ENCODE data around the gene SMG1.

DNA sequence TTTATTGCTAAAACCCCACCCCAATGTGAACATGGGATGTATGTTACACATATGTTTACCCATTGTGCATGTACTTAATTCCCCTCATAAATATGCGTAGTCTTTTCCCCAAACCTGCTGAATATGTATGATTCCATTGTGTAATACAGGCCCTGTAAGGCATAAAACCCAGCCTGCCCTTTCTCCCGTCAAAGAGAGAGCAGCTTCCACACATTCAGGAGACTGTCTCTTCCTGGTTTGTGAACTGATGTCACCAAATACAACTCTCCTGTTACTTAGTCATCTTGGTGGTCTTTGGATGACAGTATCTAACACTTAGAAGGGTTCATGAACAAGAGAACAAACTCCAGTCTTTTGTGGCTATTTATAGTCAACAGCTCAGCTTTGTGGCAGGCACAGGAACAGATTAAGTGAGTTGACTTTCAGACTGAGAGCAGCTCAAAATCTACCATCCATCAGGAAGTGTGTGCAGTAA lies 32.9 kb upstream of the SMG1 start:
- TF ChIP-seq, protein P1, sequence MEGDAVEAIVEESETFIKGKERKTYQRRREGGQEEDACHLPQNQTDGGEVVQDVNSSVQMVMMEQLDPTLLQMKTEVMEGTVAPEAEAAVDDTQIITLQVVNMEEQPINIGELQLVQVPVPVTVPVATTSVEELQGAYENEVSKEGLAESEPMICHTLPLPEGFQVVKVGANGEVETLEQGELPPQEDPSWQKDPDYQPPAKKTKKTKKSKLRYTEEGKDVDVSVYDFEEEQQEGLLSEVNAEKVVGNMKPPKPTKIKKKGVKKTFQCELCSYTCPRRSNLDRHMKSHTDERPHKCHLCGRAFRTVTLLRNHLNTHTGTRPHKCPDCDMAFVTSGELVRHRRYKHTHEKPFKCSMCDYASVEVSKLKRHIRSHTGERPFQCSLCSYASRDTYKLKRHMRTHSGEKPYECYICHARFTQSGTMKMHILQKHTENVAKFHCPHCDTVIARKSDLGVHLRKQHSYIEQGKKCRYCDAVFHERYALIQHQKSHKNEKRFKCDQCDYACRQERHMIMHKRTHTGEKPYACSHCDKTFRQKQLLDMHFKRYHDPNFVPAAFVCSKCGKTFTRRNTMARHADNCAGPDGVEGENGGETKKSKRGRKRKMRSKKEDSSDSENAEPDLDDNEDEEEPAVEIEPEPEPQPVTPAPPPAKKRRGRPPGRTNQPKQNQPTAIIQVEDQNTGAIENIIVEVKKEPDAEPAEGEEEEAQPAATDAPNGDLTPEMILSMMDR (conservative IDR thresholded peaks at IDR 0.05; ENCODE audit: low read depth, low read length) = no peak
- TF ChIP-seq EZH2 (IDR thresholded peaks at IDR 0.05; ENCODE audit: borderline replicate concordance, low read depth, low read length, poor library complexity, severe bottlenecking) = no peak
